ENCODE results near the gene SHF. TPM values are rescaled to one million over a fixed set of nuclear protein-coding genes. Genes with fewer than 3 reads are reported as not detected.

Gene SHF
- total and polyA plus RNA-seq, 2 donors (not counting 3 experiments of a cell fraction or from before 2014, with no cell fraction given): 2.8 to 5.2 TPM

GRCh38 chr15:45185069-45185779, 2.5 kb downstream of the SHF start:
- intact Hi-C loops (cut with micrococcal nuclease): no loop called here
- no peak overlapping the region for H3K4me2 ChIP-seq (ENCODE audit: insufficient read depth, low read length)

More at GRCh38 chr15:45185069-45185779, 2.5 kb downstream of the SHF start:
- Histone ChIP-seq H3K9me1 (replicated peaks; ENCODE audit: control insufficient read depth, extremely low read depth, insufficient read depth, low read length) (no peaks in the 10 kb centered on the region), H3K27ac (ENCODE audit: insufficient read depth, low read depth, low read length) (no peak overlapping the region), H3K27me3 (ENCODE audit: control insufficient read depth in 2 of 2, insufficient read depth in 2 of 2, low read length in 2 of 2) (peaks cover 2 to 6% of the 10 kb centered on the region in 2 experiments), H3K9ac (replicated peaks; ENCODE audit: extremely low read depth, insufficient read depth, low read length) (no peak overlapping the region), H3K36me3 (ENCODE audit: control insufficient read depth in 2 of 2, extremely low read depth in 1 of 2, insufficient read depth in 2 of 2, low read length in 2 of 2) (no peaks in the 10 kb centered on the region), H4K20me1 (replicated peaks; ENCODE audit: control insufficient read depth, extremely low read depth, insufficient read depth, low read length) (no peaks in the 10 kb centered on the region), H3K4me3 (replicated peaks in 1 of 3; ENCODE audit: insufficient read depth in 1 of 3, low read depth in 1 of 3, low read length in 3 of 3) (no peak overlapping the region), H2AFZ (ENCODE audit: low read depth, low read length) (no peak overlapping the region), H3K79me2 (ENCODE audit: control insufficient read depth, insufficient read depth, low read length) (no peaks in the 10 kb centered on the region), H3K4me1 (ENCODE audit: control insufficient read depth, extremely low read depth, insufficient read depth, low read length) (peaks cover 6% of the 10 kb centered on the region), H3K9me3 (replicated peaks; ENCODE audit: control insufficient read depth, insufficient read depth, low read length) (no peaks in the 10 kb centered on the region)
- FAIRE-seq (no peak), DNase-seq (ENCODE audit: low read depth, low spot score) (no peak)
- no TSS peak for BruUV-seq (replicated peaks)
- TF ChIP-seq POLR2A (IDR thresholded peaks at IDR 0.05; ENCODE audit: low read depth, low read length) (no peak), FOS (IDR thresholded peaks at IDR 0.05; ENCODE audit: borderline replicate concordance, insufficient read depth, low read length) (no peak), CTCF (IDR thresholded peaks at IDR 0.05; ENCODE audit: extremely low read depth in 1 of 2, insufficient read depth in 1 of 2, low read depth in 1 of 2, low read length in 2 of 2) (no peak), GATA2 (IDR thresholded peaks at IDR 0.05; ENCODE audit: insufficient read depth, insufficient read length, low read depth, low read length) (no peak), POLR2AphosphoS5 (IDR thresholded peaks at IDR 0.05; ENCODE audit: insufficient read depth, low read depth, low read length) (no peak), MYC (IDR thresholded peaks at IDR 0.05; ENCODE audit: low read depth, low read length) (no peak), JUN (IDR thresholded peaks at IDR 0.05; ENCODE audit: borderline replicate concordance, insufficient read depth, insufficient read length, low read depth) (no peak), EZH2 (IDR thresholded peaks at IDR 0.05; ENCODE audit: borderline replicate concordance, low read depth, low read length, severe bottlenecking) (no peak)
- TF ChIP-seq, protein P1, sequence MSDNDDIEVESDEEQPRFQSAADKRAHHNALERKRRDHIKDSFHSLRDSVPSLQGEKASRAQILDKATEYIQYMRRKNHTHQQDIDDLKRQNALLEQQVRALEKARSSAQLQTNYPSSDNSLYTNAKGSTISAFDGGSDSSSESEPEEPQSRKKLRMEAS (IDR thresholded peaks at IDR 0.05; ENCODE audit: insufficient read depth, insufficient read length): no peak
- dilution Hi-C loops (cut with MboI; ENCODE audit: extremely low pct_ligation_motif_present, low sequenced_read_pairs): no loop called here
- POLR2A ChIA-PET: no interaction called here
- CTCF ChIA-PET: interaction anchor here (1.1 to 3.9 kb wide), 4 partner anchors 10 to 22 kb away, joined by 3 to 24 read pairs (median 6); no protein-coding TSS in a partner anchor

Measured in endothelial cell of umbilical vein (primary cell).